NCI-H82 treated with DMSO at 0.1 percent for 48 hours (cell line): Measurements from ENCODE around the gene DHRS4.
"Not testable (repeated sequence)": the region's sequence is repeated elsewhere in the genome, so short reads cannot be mapped to it uniquely, and the experiment has no call there.

Experiments
- DNase-seq: peaks from one replicate; lab custom pipeline; 2025; ENCODE audit not compliant: unreplicated experiment; lab: John Stamatoyannopoulos, UW

The DHRS4 gene

GRCh38 chr14:23981951-23982813 lies 28.6 kb downstream of the DHRS4 start:
- DNase-seq: not testable (repeated sequence)

- no peak for DNase-seq
Observed at GRCh38 chr14:23984891-23985602, 31.5 kb downstream of the DHRS4 start.

GRCh38 chr14:23988223-23988606 lies 34.6 kb downstream of the DHRS4 start:
- not testable (repeated sequence) for DNase-seq

- not testable (repeated sequence) for DNase-seq
Observed at GRCh38 chr14:23988607-23989363, 35.2 kb downstream of the DHRS4 start, which contains the start of gene DHRS4L2. Gene DHRS4L2 (plus strand): TSS chr14:23988929. CDS start chr14:23988948, 19 bp downstream.

- DNase-seq: not testable (repeated sequence)
Observed at GRCh38 chr14:23989734-23990445, 36.3 kb downstream of the DHRS4 start.

GRCh38 chr14:23990961-23991360 lies 37.4 kb downstream of the DHRS4 start:
- not testable (repeated sequence) for DNase-seq

- DNase-seq: not testable (repeated sequence)
Observed at GRCh38 chr14:23993042-23993441, 39.5 kb downstream of the DHRS4 start.

GRCh38 chr14:23996009-23996408 lies 42.4 kb downstream of the DHRS4 start:
- not testable (repeated sequence) for DNase-seq

- not testable (repeated sequence) for DNase-seq
Observed at GRCh38 chr14:23996825-23997224, 43.3 kb downstream of the DHRS4 start.

- not testable (repeated sequence) for DNase-seq
Observed at GRCh38 chr14:23999640-24000039, 46.1 kb downstream of the DHRS4 start.

- DNase-seq: not testable (repeated sequence)
Observed at GRCh38 chr14:24001078-24001477, 47.5 kb downstream of the DHRS4 start.

GRCh38 chr14:24001679-24002078 lies 48.1 kb downstream of the DHRS4 start:
- not testable (repeated sequence) for DNase-seq

- not testable (repeated sequence) for DNase-seq
Observed at GRCh38 chr14:24006471-24006816, 52.9 kb downstream of the DHRS4 start.

GRCh38 chr14:24006817-24007652 lies 53.5 kb downstream of the DHRS4 start:
- DNase-seq: not testable (repeated sequence)

GRCh38 chr14:24011051-24011450 lies 57.5 kb downstream of the DHRS4 start:
- DNase-seq: no peak

GRCh38 chr14:24012726-24013273 lies 59.2 kb downstream of the DHRS4 start:
- DNase-seq: not testable (repeated sequence)

- DNase-seq: peak; percentile 42
Observed at GRCh38 chr14:24013654-24014514, 60.3 kb downstream of the DHRS4 start.

GRCh38 chr14:24015745-24016144 lies 62.2 kb downstream of the DHRS4 start:
- DNase-seq: not testable (repeated sequence)
